GM12874 (cell line): ENCODE measurements around the gene SH3RF1.

Source experiments
- CTCF ChIP-seq: IDR thresholded peaks from 2 replicates; pipeline ENCODE4 v1.5.1; 2011; ENCODE audit warnings: low read depth, mild to moderate bottlenecking, control low read depth, low read length, moderate library complexity; ENCODE audit not compliant: insufficient read depth

SH3RF1 gene

GRCh38 chr4:169051761-169052593 lies 218.8 kb downstream of the SH3RF1 start:
- TF ChIP-seq CTCF: no peak

GRCh38 chr4:169050881-169051760 lies 219.6 kb downstream of the SH3RF1 start:
- no peak for TF ChIP-seq CTCF

GRCh38 chr4:169050284-169050683 lies 220.5 kb downstream of the SH3RF1 start:
- TF ChIP-seq CTCF: no peak

GRCh38 chr4:169048868-169049414 lies 221.8 kb downstream of the SH3RF1 start:
- TF ChIP-seq CTCF: no peak

- no peak for TF ChIP-seq CTCF
Measured at GRCh38 chr4:169047956-169048355, 222.8 kb downstream of the SH3RF1 start.

GRCh38 chr4:169045862-169046584 lies 224.7 kb downstream of the SH3RF1 start:
- TF ChIP-seq CTCF: no peak
